ENCODE data around the gene RRBP1. TPM values are rescaled to one million over a fixed set of nuclear protein-coding genes. Genes with fewer than 3 reads are reported as not detected.
"Not testable (repeated sequence)": the region's sequence is repeated elsewhere in the genome, so short reads cannot be mapped to it uniquely, and the experiment has no call there.

Gene RRBP1
- total and polyA plus RNA-seq, 4 experiments from 2014 or later = 0.63 to 33.7 (median 21.0) TPM

DNA sequence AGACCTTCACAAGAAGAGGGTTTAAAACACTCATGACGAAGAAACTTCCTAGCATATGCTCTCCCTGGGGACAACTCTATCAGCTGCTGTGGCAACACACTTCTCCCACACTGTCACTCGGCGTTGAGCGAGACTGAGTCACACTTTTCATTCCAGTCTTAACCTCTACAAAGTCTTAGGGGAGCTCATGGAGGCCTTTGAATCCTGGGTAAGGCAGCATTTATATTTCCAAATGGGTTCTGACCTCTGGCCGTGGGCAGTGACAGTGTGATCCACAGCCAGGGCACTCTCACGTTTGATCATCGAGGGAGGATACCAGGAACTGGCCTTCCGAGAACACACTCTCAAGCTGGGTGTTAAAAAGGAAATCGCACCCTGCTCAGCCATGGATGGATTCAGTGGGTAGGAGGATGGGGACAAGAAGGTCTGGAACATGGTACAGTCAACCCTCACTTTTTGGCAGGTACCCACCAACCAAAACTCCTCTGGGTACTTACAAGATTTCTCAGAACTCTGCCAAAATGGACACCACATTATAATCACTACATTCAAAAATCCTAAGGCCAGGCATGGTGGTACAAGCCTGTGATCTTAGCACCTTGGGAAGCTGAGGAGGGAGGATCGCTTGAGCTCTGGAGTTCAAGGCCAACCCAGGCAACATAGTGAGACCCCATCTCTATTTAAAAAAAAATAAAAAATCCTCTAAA is 19.6 kb downstream of the RRBP1 start:
- no peaks in the 10 kb centered on the region for H3K9me3 ChIP-seq (ENCODE audit: control insufficient read depth in 1 of 2, low read length in 2 of 2)
- H3K27me3 ChIP-seq (ENCODE audit: insufficient read depth, low read length) = no peaks in the 10 kb centered on the region
- Mint-ChIP-seq H3K27ac (peak overlapping the region in 3 of 7 donors; percentile 32 to 73 (median 46)), H3K9me3 (peaks cover 0 to 4% (median 0%) of the 10 kb centered on the region in 8 donors), H3K4me1 (peaks cover 28 to 56% (median 44%) of the 10 kb centered on the region in 4 donors), H3K27me3 (no peaks in the 10 kb centered on the region), H3K36me3 (peaks cover 18 to 26% of the 10 kb centered on the region in 2 donors), H3K4me3 (peak overlapping the region in 1 of 8 donors; percentile 4)
- H3K4me3 ChIP-seq (ENCODE audit: low read length in 2 of 2) = no peak overlapping the region
- ChIA-PET CTCF (ENCODE audit: partially characterized antibody) (interaction anchor here (1.0 kb wide), 1 partner anchor 20 kb away, joined by 3 read pairs; the partner anchor contains the start of gene RRBP1), POLR2A (ENCODE audit: partially characterized antibody) (no interaction called here)
- intact Hi-C loops (cut with micrococcal nuclease) = no loop called here
- no peak for DNase-seq
- H3K4me1 ChIP-seq (ENCODE audit: insufficient read depth, low read length) = peaks cover 28% of the 10 kb centered on the region
- H3K27ac ChIP-seq (ENCODE audit: low read depth, low read length) = no peak overlapping the region
- H3K36me3 ChIP-seq (ENCODE audit: insufficient read depth, low read length) = no peaks in the 10 kb centered on the region

DNA sequence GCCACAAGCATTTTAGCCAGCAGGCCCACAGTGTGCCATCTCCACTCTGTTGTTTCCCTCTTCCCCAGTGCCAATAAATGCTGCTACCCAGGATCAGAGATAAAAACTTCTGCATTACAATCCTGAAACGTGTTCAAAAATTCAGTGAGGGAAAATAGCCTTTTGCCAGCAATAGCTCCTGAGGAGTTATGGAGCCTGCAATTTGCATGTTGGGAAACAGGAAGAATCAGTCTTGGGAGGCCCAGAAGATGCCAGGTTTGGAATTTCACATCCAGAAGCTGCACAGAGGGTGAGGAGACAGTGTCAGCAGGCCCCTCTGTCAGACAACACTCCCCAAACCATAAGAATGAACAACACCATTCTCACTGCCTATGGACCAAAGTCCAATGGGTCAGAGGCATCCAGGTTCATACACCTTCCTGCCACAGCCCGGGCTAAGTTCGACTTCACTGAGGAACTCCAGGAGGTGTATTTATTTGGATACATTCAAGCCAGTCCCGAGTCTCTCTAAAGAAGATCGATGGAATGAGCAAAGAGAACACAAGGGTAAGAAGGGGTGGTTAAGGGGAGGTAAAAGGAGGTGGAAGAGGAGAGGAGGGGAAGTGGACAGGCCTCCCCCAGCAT is 20.8 kb downstream of the RRBP1 start:
- Mint-ChIP-seq H3K27ac (peak overlapping the region in 4 of 7 donors; percentile 7 to 57 (median 14)), H3K4me3 (no peak overlapping the region), H3K4me1 (peaks cover 20 to 45% (median 34%) of the 10 kb centered on the region in 4 donors), H3K36me3 (peaks cover 20 to 35% of the 10 kb centered on the region in 2 donors), H3K9me3 (peaks cover 0 to 4% (median 0%) of the 10 kb centered on the region in 8 donors), H3K27me3 (no peaks in the 10 kb centered on the region)
- POLR2A ChIA-PET (ENCODE audit: partially characterized antibody) = no interaction called here
- Histone ChIP-seq H3K4me3 (ENCODE audit: low read length in 2 of 2) (no peak overlapping the region), H3K4me1 (ENCODE audit: insufficient read depth, low read length) (peaks cover 23% of the 10 kb centered on the region), H3K9me3 (ENCODE audit: control insufficient read depth in 1 of 2, low read length in 2 of 2) (no peaks in the 10 kb centered on the region), H3K27ac (ENCODE audit: low read depth, low read length) (no peak overlapping the region), H3K36me3 (ENCODE audit: insufficient read depth, low read length) (no peaks in the 10 kb centered on the region), H3K27me3 (ENCODE audit: insufficient read depth, low read length) (no peaks in the 10 kb centered on the region)
- CTCF ChIA-PET (ENCODE audit: partially characterized antibody) = no interaction called here
- intact Hi-C loops (cut with micrococcal nuclease) = no loop called here
- DNase-seq = no peak

DNA sequence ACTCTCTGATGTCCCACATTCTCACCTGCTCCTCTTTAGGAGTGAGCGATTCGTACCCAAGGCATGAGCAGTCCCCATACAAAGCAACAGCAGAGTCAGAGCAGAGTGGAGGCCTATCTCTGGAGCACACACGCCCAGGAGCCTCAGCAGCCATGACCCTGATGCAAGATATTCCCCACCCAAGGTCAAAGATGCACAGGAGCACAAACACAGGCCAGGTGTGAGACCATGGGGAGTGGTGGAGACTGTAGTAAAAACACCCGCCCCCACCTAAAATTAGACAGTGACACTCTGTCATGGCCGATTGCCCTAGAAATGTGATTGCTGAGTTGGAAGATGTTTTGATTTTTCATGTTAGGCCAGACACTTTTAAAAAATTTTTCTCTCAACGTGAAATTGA is 21.4 kb downstream of the RRBP1 start:
- ChIA-PET POLR2A (ENCODE audit: partially characterized antibody) (no interaction called here), CTCF (ENCODE audit: partially characterized antibody) (no interaction called here)
- no peaks in the 10 kb centered on the region for H3K36me3 ChIP-seq (ENCODE audit: insufficient read depth, low read length)
- Mint-ChIP-seq H3K27me3 (no peaks in the 10 kb centered on the region), H3K9me3 (peaks cover 0 to 4% (median 0%) of the 10 kb centered on the region in 8 donors), H3K4me3 (no peak overlapping the region), H3K36me3 (peaks cover 20 to 35% of the 10 kb centered on the region in 2 donors), H3K4me1 (peaks cover 15 to 39% (median 29%) of the 10 kb centered on the region in 4 donors), H3K27ac (peak overlapping the region in 1 of 7 donors; percentile 64)
- no peak for DNase-seq
- peaks cover 17% of the 10 kb centered on the region for H3K4me1 ChIP-seq (ENCODE audit: insufficient read depth, low read length)
- no peaks in the 10 kb centered on the region for H3K27me3 ChIP-seq (ENCODE audit: insufficient read depth, low read length)
- no peaks in the 10 kb centered on the region for H3K9me3 ChIP-seq (ENCODE audit: control insufficient read depth in 1 of 2, low read length in 2 of 2)
- intact Hi-C loops (cut with micrococcal nuclease) = no loop called here
- H3K4me3 ChIP-seq (ENCODE audit: low read length in 2 of 2) = no peak overlapping the region
- no peak overlapping the region for H3K27ac ChIP-seq (ENCODE audit: low read depth, low read length)

DNA sequence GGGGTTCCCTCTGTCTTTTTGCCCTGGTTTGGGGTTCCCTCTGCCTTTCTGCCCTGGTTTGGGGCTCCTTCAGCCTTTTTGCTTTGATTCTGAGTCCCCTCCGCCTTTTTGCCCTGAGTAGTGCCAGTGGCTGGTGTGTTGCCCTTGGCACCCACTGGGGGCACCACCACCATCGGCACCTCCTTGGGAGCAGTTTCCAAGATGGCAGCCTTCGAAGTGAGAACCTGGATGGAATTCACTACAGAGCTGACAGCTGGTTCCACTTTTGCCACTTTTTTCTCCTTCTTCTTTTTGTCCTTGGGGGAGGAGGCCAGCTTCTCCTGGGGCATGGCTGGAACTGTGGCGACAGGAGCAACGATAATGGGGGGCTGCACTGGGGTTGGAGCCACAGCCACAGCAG is 22.2 kb downstream of the RRBP1 start:
- intact Hi-C loops (cut with micrococcal nuclease) = loop anchor here (10.0 kb wide), 1 partner anchor 235 kb away; no protein-coding TSS in a partner anchor
- Mint-ChIP-seq H3K4me3 (no peak overlapping the region), H3K27me3 (no peaks in the 10 kb centered on the region), H3K4me1 (peaks cover 12 to 33% (median 23%) of the 10 kb centered on the region in 4 donors), H3K27ac (peak overlapping the region in 1 of 7 donors; percentile 72), H3K36me3 (peaks cover 20 to 35% of the 10 kb centered on the region in 2 donors), H3K9me3 (peaks cover 0 to 4% (median 0%) of the 10 kb centered on the region in 8 donors)
- DNase-seq = no peak
- H3K36me3 ChIP-seq (ENCODE audit: insufficient read depth, low read length) = no peaks in the 10 kb centered on the region
- no peak overlapping the region for H3K27ac ChIP-seq (ENCODE audit: low read depth, low read length)
- no peaks in the 10 kb centered on the region for H3K27me3 ChIP-seq (ENCODE audit: insufficient read depth, low read length)
- H3K4me1 ChIP-seq (ENCODE audit: insufficient read depth, low read length) = peaks cover 9% of the 10 kb centered on the region
- H3K4me3 ChIP-seq (ENCODE audit: low read length in 2 of 2) = no peak overlapping the region
- CTCF ChIA-PET (ENCODE audit: partially characterized antibody) = no interaction called here
- no peaks in the 10 kb centered on the region for H3K9me3 ChIP-seq (ENCODE audit: control insufficient read depth in 1 of 2, low read length in 2 of 2)
- POLR2A ChIA-PET (ENCODE audit: partially characterized antibody) = no interaction called here

GRCh38 chr20:17659344-17659743 is 22.7 kb downstream of the RRBP1 start:
- H3K4me3 ChIP-seq (ENCODE audit: low read length in 2 of 2); H3K4me1 ChIP-seq (ENCODE audit: insufficient read depth, low read length); DNase-seq; H3K9me3 Mint-ChIP-seq; CTCF ChIA-PET (ENCODE audit: partially characterized antibody); H3K27ac ChIP-seq (ENCODE audit: low read depth, low read length); H3K4me3 Mint-ChIP-seq; H3K27me3 Mint-ChIP-seq; H3K9me3 ChIP-seq (ENCODE audit: control insufficient read depth in 1 of 2, low read length in 2 of 2); H3K36me3 ChIP-seq (ENCODE audit: insufficient read depth, low read length); H3K27me3 ChIP-seq (ENCODE audit: insufficient read depth, low read length): not testable (repeated sequence)
- peak overlapping the region in 1 of 7 donors; percentile 72 for H3K27ac Mint-ChIP-seq
- peaks cover 20 to 35% of the 10 kb centered on the region in 2 donors for H3K36me3 Mint-ChIP-seq
- POLR2A ChIA-PET (ENCODE audit: partially characterized antibody) = interaction anchor here (0.6 kb wide), 1 partner anchor 1121 kb away, joined by 3 read pairs; no protein-coding TSS in a partner anchor
- peaks cover 10 to 29% (median 20%) of the 10 kb centered on the region in 4 donors for H3K4me1 Mint-ChIP-seq
- intact Hi-C loops (cut with micrococcal nuclease) = loop anchor here (10.0 kb wide), 1 partner anchor 235 kb away; no protein-coding TSS in a partner anchor

DNA sequence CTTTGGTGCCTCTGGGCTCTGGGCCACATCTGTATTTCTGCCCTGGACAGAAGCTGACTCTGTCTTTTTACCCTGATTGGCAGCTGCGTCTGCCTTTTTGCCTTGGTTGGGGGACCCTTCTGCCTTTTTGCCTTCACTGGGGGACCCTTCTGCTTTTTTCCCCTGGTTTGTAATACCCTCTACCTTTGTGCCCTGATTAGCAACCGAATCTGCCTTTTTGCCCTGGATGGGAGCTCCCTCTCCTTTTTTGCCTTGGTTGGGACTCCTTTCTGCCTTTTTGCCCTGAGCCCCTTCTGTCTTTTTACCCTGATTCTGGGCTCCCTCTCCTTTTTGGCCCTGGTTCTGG is 23.4 kb downstream of the RRBP1 start:
- CTCF ChIA-PET (ENCODE audit: partially characterized antibody) = interaction anchor here (1.1 kb wide), 1 partner anchor 9 kb away, joined by 3 read pairs; no protein-coding TSS in a partner anchor

More for the DNA sequence above, 23.4 kb downstream of the RRBP1 start:
- Mint-ChIP-seq H3K27me3 (no peaks in the 10 kb centered on the region), H3K4me3 (no peak overlapping the region), H3K4me1 (peaks cover 6 to 22% (median 15%) of the 10 kb centered on the region in 4 donors), H3K36me3 (peaks cover 22 to 35% of the 10 kb centered on the region in 2 donors), H3K27ac (peak overlapping the region in 2 of 7 donors; percentile 26 to 48), H3K9me3 (peaks cover 0 to 4% (median 0%) of the 10 kb centered on the region in 8 donors)
- POLR2A ChIA-PET (ENCODE audit: partially characterized antibody) = interaction anchor here (0.6 kb wide), 1 partner anchor 1120 kb away, joined by 3 read pairs; no protein-coding TSS in a partner anchor
- no peak for DNase-seq
- H3K27me3 ChIP-seq (ENCODE audit: insufficient read depth, low read length) = no peaks in the 10 kb centered on the region
- H3K4me1 ChIP-seq (ENCODE audit: insufficient read depth, low read length) = no peaks in the 10 kb centered on the region
- H3K9me3 ChIP-seq (ENCODE audit: control insufficient read depth in 1 of 2, low read length in 2 of 2) = no peaks in the 10 kb centered on the region
- intact Hi-C loops (cut with micrococcal nuclease) = loop anchor here (10.0 kb wide), 1 partner anchor 236 kb away; no protein-coding TSS in a partner anchor
- H3K27ac ChIP-seq (ENCODE audit: low read depth, low read length) = no peak overlapping the region
- H3K36me3 ChIP-seq (ENCODE audit: insufficient read depth, low read length) = no peaks in the 10 kb centered on the region
- H3K4me3 ChIP-seq (ENCODE audit: low read length in 2 of 2) = no peak overlapping the region

Measured in CD4-positive, alpha-beta memory T cell (primary cell).